Omental fat pad (tissue), 4 donors: ENCODE results near the gene NEDD8. TPM values are rescaled to one million over a fixed set of nuclear protein-coding genes. Genes with fewer than 3 reads are reported as not detected.
"Not testable (repeated sequence)": the region's sequence is repeated elsewhere in the genome, so short reads cannot be mapped to it uniquely, and the experiment has no call there.

Experiments used
- ATAC-seq: fragments of 150-250 bp; one replicate; pipeline ENCODE4 v1.9.1; 2016; ENCODE audit warnings: mild to moderate bottlenecking, moderate library complexity; ENCODE audit not compliant: low FRiP score
- DNase-seq: peaks from one replicate; pipeline ENCODE4 v3.0.0-alpha.2; 2019; ENCODE audit warnings: low spot score
- CTCF ChIP-seq, 3 donors: fragments of 450-650 bp; IDR thresholded peaks; one replicate each; pipeline ENCODE4 v1.5.1; 2016 to 2017; ENCODE audit warnings: antibody characterized with exemption in 3 of 3, mild to moderate bottlenecking in 3 of 3, moderate library complexity in 2 of 3
- total RNA-seq, 4 donors: library from RNA; depleted of rRNA; stranded (reverse); fragments of >200 nt; gene quantifications; one replicate each; pipeline ENCODE4 v1.1.0, GENCODE V29; 2016

NEDD8 gene
- total RNA-seq, 4 donors from 2014 or later = 98.4 to 184 (median 126) TPM

- no peak for TF ChIP-seq CTCF (IDR thresholded peaks at IDR 0.05)
- DNase-seq (no peak), ATAC-seq (no peak)
These were observed 12.6 kb downstream of the NEDD8 start for GRCh38 chr14:24219521-24219920.

DNA sequence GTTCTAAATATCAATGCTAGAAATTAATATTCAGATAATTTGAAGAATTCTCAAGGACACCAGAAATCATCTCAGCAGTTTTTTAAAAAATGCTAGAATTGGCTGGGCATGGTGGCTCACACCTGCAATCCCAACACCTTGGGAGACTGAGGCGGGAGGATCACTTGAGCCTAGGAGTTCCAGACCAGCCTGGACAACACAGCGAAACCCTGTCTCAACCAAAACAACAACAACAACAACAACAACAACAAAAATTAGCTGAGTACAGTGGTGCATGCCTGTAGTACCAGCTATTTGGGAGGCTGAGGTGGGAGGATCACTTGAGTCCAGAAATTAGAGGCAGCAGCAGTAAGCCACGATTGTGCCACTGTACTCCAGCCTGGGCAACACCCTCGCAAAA is 13.1 kb downstream of the NEDD8 start:
- DNase-seq (no peak), ATAC-seq (no peak)
- no peak for TF ChIP-seq CTCF (IDR thresholded peaks at IDR 0.05)

DNA sequence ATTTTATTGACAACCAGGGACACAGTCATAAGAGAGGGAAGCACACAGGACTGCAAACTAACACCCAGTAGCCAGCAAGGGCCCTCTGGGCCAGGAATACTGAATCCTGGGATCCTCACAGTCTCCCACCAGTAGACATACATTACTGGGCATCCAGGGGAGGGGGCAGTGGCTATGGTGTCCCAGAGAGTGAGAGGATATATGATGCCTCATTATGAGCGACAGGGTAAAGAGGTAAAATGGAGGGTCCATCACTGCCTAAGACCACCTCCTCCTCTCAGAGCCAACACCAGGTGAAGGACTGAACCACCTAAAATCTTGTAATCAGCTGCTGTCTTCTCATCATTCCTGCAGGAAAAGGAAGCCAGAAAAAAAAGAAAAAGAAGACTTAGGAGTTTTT is 15.3 kb downstream of the NEDD8 start:
- ATAC-seq, DNase-seq: not testable (repeated sequence)

GRCh38 chr14:24216345-24216699 is 15.8 kb downstream of the NEDD8 start:
- no peak for TF ChIP-seq CTCF (IDR thresholded peaks at IDR 0.05)
- no peak for DNase-seq
- ATAC-seq = no peak

DNA sequence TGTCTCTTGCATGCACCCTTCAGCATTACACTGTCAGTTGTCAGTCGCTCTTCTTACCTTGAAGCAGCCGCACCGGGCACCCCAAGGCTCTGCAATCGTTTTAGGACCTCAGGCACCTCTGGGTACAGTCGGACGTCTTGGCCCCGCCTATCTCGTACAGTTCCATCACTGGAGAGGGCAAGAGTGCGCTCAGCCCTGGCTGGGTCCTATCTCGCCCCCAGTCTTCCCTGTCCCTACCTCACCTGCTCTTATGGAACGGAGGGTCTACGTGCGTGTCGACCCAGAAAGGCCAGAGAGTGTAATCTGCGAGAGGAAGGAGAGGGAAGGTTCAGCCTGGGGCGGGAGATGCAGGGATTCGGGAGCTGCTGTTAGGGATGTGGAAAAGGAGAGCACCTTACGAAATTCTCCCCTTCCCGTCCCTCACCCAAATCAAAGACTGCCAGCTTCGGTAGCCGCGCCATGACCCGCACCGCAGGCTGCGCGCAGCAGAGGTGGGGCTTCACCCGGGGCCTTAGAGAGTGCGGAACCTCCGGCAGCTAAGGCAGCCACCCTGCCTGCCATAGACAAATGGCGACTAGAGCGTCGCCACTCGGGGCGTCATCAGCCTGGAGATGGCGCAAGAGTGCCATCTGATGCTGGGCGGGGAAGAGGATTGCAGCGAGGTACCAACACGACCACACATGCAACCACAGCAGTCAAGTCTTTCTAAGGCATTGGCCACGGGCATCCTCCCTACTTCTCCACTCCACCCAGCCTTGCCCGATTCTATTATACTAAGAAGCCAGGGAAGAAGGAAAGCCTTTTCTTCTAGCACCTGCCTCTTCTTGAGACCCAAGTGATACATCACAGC is 16.4 kb downstream of the NEDD8 start, which contains the start of gene MDP1:
Gene MDP1, minus strand, starts transcription at position 572 of the 850 bp plus-strand sequence. Its CDS starts 111 bp downstream, at position 461.
- no peak for TF ChIP-seq CTCF (IDR thresholded peaks at IDR 0.05)
- ATAC-seq = peak; percentile 63
- DNase-seq = peak; percentile 62

- no peak for TF ChIP-seq CTCF (IDR thresholded peaks at IDR 0.05)
- DNase-seq (no peak), ATAC-seq (no peak)
These were observed 18.1 kb downstream of the NEDD8 start for GRCh38 chr14:24213866-24214662.
